ENCODE data around the gene CSTF2.

CSTF2 gene

GRCh38 chrX:100871594-100872560 lies 51.7 kb downstream of the CSTF2 start:
- DNase-seq: no peak

DNA sequence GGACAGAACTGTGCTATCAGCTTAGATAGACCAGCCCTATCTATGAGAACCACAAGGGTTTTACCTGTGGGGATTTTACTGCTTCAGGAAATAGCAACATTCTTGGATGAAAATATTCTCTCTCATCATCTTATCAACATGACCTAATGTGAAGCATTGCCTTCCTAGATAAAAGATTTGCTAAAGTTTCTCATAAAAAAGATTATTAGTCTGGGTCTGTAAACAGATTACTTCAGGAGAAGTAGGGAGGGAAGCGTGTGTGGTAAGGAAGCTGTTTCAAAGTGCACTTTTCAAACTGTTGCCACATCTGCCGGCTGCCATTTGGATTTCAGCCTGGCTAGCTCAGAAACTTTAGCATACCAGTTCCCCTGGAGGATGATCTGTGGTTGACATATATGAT lies 54.1 kb downstream of the CSTF2 start, which contains the start of gene NOX1:
NOX1 (minus strand) TSS at position 35 of the 400 bp plus-strand sequence. CDS start 220 bp downstream, outside the sequence.
- no peak for DNase-seq

- no peak for DNase-seq
These were observed 60.2 kb downstream of the CSTF2 start for GRCh38 chrX:100880368-100880767.

- no peak for DNase-seq
These were observed 63.5 kb downstream of the CSTF2 start for GRCh38 chrX:100883654-100884053.
